GM12892 (cell line): Measurements from ENCODE around the gene STAMBP.

ENCODE experiments used
- POLR2A ChIP-seq: IDR thresholded peaks from 2 replicates; pipeline ENCODE4 v1.6.1; 2011; ENCODE audit warnings: low read depth, low read length, control low read depth
- TAF1 ChIP-seq: IDR thresholded peaks from 2 replicates; pipeline ENCODE4 v1.6.1; 2011; ENCODE audit warnings: low read depth, mild to moderate bottlenecking, control low read depth, low read length, borderline replicate concordance

DNA sequence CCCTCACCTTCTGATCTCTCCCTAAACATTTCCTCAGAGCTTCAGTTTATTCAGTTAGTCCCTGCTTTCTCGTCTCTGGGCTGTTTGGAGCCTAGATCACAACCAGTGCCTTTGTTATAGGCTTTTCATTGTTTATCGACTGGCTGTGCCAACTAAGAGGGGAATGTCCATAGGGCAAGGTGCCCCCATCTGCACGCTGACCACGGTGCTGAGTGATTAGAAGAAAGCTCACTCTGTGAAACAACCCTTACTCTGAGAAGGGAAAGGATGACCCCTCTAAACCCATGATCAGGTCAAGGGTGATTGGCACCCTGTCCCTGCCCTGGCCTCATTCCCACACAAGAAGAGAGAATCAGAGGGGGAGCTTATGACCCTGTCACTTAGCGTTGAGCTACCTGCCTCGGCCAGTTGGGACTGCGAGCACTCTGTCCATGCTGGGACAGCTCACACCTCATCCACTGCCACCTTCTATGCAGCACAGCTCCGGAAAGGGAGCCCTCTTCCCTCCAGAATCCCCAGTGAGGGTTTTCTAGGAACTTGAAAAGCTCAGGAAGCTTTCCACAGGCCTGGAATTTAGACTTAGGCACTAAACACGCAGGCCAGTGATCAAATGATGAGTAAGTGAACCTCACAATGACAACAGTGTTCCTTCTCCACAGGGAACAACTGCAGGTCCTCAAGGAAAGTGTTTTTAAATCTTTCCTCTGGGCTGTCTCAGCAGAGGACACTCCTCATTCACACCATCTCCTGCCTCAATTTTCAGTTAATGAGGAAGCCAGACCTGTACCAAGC is 61.7 kb downstream of the STAMBP start:
- TF ChIP-seq POLR2A (no peak), TAF1 (no peak)
